HG03159 (cell line): Measurements from ENCODE around the gene CACNB2.

Experiments used
- ATAC-seq: cut with Tn5 transposase; IDR thresholded peaks from one replicate; pipeline ENCODE4 v1.9.1; 2021; ENCODE audit warnings: mild to moderate bottlenecking, moderate library complexity; ENCODE audit not compliant: unreplicated experiment

Gene CACNB2

DNA sequence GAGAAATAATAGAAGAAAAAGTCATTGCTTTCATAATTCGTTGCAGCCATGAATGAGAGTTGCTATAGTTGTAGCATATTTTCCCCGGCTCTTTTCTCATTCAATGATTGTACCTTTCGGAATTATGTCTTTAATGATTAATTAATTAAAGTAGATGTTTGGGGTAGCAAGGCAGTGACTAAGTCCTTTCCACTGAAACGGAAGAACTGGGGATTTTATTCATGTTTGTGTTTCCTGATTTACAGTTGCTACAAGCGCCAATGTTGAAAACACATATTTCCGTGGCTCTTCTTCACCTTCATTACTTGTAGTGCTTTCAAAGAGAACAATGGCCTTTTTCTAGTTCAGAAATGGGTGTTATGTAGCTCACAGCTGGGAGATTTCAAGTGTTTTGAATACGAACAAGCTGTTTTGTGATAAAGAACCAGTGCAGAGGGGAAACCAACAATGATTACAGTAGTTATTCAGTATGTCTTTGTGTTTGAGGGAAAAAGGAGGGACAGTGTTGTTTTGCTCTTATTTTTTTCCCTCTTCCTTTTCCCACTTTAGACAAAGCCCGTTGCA, 357.7 kb downstream of the CACNB2 start:
- ATAC-seq = no peak

DNA sequence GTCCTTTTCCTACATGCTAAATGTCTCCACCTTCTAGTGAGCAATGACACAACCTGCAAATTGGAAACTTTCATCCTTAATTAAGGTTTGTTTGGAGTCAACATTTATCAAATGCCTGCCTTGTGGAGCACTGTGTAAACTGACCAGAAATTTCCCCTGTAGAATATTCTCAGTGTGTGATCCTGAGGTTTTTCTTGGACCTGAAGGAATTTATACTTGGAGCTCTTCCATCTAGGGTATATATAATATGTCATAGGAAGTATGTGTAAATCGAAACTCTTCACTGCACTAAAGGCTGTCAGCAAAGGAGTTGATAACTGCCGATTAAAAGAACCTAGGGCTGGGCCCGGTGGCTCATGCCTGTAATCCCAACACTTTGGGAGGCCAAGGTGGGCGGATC, 358.8 kb downstream of the CACNB2 start:
- ATAC-seq = no peak

DNA sequence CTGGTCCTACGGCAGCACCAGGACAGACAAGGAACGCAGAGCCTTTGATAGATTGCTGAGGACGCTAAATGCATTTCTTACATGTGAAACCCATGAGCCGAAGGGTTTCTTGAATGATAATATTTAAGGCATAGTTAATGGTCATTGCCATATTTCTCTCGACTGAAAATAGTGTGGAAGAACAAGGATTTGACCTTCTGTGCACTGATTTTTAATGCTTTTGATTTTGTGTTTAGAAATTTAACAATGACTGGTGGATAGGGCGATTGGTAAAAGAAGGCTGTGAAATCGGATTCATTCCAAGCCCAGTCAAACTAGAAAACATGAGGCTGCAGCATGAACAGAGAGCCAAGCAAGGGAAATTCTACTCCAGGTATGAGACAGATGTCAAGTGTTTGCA, 360.4 kb downstream of the CACNB2 start:
- no peak for ATAC-seq

DNA sequence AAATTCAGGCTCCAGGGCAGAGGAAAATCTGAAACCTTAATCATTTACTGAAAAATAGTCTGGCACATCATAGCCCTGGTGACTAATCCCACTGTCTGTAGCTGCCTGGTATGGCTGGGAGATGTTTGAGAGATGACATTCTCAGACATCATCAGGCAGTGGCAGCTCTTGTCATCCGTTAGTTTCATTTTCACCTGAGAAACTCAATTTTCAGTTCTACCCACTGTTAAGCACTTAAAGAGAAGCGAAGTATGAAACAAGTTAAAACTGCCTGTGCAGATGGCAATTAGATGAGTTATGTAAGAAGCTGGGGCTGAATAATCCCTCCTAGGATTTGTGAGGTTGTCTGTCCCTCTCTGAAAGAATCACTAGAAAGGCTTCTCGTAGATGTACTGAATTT, 361.0 kb downstream of the CACNB2 start:
- ATAC-seq = peak; percentile 93

DNA sequence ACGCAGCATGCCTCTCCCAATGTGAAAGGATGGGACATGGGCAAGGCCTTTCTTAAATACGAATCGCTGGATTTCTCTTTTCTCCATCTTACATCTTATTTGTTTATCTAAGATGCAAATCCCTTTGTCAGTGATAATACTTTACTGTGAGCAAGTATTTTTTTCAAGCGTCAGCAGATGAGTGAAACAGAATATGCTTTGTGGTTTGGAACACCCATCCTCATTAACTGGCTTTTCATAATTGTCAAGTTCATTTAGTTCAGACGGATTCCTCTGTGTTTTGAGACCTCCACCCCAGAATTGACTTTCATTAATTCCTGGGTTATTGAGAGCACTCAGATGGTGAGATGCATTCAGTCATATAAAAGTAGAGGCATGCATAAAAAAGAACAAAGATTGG, 361.4 kb downstream of the CACNB2 start:
- peak; percentile 7 for ATAC-seq

DNA sequence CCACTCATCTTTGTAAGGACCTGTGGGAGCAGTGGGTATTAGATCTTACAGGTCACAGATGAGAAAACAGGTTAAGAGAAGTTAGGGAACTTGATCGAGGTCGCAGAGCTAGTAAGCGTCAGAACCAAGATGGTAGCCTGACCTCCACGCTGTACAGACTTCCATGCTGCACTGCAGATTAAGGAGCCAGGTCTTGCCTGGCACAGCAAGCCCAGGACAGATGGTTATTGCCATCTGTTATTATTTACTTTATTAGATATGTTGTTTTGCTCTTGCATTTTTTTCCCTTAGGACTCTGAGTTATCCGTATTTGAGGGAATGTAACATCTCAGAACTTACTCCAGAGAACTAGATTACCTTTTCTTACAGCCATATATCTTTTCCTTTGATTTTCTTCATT, 363.9 kb downstream of the CACNB2 start:
- ATAC-seq = no peak

DNA sequence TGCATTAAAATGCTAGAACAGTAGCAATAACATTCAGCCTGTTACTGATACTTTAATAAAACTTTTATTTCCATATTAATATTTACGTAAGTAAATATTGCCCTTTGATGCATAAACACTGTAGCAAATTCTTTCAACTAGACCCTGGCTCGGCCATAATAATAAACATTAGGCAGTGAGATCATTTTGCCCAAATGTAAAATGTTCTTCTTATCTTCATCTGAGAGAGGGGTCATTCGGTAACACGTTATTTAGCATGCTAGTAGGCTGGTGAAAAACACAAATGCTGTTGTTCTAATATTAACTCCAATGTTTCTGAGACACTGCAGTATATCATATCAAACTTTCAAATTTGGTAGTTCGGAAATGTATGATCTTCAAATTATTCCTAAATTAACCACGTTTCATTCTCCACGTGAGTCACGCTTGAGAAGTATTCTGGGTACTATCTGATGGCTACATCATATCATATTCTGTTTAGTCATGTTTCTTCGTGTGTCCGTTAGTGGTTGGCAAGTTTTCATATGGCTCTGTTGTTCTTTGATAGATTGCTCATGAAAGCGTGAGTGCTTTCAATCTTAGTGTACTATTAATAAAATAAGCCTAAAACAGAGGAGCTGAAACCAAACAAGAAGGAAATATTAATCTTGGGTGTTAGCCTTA, 365.4 kb downstream of the CACNB2 start:
- no peak for ATAC-seq

DNA sequence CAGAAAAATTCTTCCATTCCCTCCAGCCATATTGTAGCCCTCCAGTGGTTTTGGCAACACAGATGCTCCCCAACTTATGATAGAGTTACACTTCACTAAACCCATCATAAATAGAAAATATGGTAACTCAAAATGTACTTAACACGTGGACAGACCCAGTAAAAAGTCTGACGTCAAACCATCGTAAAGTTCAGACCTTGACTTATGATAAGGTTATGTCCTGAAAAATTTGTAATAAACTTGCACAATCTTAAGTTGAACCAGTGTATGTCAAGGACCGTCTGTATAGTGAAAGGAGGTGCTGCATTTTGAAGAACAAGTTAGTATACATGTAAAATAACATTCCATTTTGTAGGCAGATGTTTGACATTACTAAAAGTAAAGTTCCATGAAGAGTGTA, 368.4 kb downstream of the CACNB2 start:
- no peak for ATAC-seq

DNA sequence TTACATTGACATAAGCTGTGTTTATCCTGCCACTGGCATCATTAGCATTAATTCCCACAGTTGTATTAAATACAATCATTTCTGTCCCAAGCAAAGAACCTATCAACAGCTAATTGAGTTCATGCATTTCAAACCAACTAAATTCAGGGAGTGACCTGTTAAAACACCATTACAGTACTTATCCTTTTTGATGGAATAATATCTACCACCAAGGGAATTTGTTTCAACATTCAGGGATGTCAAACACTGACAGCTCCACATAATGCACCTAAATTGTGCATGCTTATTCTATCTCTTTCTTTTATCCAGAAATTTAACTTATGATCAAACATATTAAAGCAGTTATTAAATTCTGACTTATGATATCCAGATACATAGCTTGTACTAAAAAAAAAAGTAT, 374.3 kb downstream of the CACNB2 start:
- no peak for ATAC-seq

DNA sequence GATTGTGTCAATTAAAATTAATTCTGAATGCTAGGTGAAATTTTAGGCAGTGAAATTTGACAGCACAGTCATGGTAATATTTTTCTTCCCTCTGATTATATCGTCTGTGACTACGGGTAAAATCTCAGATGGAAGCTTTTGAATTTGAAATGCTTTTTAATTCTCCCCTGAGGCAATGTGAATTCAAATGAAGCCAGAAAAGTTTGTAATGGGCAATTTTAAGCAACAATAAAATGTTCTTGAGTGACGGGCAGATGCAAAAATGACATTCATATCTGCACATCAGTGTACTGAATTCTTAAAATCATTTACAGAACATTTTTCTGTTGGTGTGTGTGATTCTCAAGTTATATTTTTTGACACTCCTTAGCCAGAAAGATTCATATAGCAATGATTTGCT, 376.6 kb downstream of the CACNB2 start:
- ATAC-seq = no peak

DNA sequence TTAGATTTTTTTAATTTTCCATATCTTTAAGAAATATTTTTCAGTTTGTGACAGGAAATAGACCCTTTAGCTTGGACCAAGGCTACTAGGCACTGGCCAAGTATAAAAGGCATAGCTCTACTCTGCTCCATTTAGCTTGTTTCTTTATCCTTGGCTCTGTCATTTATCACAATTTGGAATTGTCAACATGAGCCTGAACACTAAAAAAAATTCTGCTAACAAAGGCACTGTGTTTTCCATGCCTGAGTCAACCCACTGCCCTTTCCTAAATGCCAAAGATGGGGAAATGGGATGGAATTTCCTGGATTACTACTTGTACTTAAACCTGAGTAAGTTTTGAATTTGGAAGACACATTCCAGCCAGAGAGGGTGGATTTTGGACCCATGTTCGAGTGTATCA, 382.8 kb downstream of the CACNB2 start:
- no peak for ATAC-seq

DNA sequence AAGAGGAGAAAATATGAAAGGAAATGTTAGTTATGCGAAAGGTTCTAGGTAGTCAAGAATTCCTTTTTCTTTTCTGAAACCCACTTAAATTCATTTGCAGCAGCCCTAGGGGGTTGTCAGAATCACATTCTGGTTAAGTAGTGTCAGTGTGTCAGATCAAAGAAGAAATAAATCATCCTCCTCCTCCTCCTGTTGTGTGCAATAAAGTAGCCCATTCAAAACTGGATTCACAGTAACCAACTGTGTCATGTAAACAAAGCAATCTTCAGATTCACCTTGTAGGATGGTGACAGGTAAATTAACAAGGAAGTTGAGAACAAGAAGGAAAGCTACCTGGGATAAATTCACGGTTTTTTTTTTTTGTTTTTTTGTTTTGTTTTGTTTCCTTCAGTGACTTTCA, 383.6 kb downstream of the CACNB2 start:
- ATAC-seq = no peak

DNA sequence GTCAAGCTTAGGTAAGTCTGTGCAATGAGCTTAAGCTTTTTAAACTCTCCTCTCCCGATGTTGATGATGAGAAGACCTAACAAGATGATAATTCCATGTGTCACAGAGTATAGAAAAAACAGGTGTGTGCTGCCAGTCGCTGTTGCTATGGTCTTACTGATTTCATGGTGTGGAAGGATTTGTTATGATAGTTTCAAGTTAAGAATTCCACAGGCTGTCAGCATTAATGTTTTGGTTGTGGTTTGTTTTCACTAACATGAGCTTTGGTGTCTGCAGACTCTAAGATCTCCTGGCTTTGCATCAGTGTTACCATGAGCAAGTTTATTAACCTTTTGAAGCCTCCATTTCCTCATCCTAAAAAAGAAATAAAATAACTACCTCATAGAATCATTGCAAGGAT, 387.5 kb downstream of the CACNB2 start:
- ATAC-seq = no peak

DNA sequence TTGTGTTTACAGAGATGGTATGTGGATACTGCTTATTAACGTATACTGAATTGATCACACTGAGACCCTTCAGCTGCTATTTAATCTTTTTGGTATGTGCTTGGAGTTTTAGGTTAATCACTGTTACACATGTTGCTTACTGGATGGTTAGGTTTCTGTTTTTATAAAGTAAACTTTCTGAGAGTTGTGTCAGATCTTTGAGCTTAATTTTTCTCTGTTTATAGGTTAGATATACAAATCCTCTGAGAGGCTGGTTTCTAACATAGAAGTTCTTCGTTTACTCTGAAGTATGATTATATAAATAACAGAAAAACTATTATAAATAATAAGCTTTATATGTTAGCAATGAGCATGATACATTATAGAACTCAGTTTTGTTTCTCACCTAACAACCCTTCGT, 388.1 kb downstream of the CACNB2 start:
- ATAC-seq = no peak

DNA sequence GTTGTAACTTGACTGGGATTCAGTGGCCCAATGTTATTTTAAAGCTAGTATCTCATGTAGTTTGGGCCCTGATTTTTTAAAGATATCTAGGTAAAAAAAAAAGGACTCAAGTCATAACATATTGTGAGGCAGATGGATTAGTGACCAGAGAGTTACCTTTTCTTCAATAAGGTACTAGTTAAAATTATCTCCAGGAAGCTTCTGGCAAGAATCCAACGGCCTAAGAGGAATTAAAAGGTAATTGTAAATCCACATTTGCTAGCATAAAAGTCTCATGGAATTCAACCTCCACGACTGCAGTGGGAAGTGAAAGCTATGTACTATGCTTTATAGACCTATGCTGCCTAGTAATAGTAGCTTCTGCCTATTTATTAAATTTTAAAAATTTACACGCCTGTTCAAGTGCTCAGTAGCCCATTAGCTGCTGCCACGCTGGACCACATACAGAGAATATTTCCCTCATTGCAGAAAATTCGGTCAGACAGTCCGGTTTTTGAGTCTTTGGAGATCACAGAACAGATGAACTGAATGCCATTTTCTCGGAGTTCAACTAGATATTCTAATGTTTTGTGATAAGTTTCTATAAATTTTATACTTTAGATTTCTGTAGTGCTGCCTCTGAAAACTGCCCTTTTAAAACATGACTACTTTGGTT, 392.8 kb downstream of the CACNB2 start:
- ATAC-seq = no peak

DNA sequence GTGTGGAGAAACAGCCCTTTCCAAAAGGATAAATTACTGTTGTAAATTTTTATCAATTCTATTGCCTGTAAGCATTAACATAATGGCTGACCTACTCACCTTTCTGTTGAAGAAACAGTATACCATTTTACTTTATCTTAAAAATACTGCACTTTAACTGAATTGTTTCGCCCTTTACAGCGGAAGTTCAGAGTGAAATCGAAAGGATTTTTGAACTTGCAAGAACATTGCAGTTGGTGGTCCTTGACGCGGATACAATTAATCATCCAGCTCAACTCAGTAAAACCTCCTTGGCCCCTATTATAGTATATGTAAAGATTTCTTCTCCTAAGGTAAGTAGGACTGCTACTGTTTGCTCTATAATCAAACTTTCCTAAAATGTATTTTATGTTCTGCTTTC, 393.7 kb downstream of the CACNB2 start:
- ATAC-seq = no peak

DNA sequence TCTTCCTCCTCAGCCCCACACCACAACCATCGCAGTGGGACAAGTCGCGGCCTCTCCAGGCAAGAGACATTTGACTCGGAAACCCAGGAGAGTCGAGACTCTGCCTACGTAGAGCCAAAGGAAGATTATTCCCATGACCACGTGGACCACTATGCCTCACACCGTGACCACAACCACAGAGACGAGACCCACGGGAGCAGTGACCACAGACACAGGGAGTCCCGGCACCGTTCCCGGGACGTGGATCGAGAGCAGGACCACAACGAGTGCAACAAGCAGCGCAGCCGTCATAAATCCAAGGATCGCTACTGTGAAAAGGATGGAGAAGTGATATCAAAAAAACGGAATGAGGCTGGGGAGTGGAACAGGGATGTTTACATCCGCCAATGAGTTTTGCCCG, 399.1 kb downstream of the CACNB2 start:
- no peak for ATAC-seq

DNA sequence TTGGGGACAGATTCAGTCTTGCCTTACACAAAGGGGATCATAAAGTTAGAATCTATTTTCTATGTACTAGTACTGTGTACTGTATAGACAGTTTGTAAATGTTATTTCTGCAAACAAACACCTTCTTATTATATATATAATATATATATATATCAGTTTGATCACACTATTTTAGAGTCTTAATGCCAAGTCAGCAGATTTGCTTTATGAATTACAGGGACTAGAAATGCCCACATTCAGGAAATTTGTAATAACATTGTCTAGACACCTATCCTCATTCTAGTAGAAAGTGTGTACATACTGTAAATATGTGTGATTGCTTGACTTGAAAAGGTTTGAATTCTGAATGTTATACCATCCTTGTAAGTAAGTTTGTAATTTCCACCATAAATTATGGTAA, 400.0 kb downstream of the CACNB2 start:
- no peak for ATAC-seq

DNA sequence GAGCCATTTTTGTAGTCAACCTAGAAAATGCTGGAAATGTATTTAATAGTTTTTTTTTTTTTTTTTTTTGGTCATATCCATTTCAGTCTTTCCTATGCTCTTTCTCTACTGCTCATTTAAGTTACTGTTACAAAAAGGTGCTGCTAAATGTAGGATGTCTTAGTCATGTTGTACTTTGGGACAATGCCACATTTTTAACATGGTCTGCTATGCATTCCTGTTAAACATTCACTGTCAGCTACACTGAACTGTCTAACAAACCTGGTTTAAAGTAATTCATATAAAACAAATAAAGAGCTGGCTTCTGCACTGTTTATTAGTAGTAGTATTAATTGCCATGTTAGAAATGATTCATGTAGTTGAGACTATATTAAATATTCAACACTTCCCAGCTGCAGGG, 402.6 kb downstream of the CACNB2 start:
- no peak for ATAC-seq

DNA sequence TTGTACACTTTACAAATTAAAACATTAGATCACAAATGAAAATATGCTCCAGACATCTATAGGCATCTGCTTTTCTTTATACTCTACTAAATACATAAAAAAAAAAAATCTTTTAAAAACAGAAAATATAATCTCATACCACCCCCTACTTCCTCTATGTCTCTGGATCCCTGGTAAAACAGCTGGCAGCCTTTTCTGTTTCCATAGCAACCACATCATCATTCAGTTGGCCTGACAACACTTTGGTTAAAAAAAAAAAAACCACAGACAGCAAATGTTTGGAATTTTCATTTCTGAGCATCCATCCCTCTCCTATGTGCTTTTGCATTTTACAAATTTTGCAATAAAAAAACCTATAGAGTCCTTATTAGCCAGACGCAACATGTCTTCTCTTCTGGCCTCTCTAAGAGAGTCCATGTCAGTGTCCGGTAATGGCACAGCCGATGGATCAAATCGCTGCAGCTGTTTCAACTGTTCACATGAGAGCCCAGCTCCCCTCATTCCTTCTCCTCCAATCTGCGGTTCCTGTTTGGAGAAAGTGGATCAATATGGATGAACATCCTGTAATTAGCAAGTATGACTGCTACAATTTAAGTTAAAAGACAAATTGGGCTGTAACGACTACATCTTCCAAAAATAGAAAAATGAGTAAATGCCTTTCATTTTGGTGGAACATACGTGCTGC, 405.5 kb downstream of the CACNB2 start:
- no peak for ATAC-seq

DNA sequence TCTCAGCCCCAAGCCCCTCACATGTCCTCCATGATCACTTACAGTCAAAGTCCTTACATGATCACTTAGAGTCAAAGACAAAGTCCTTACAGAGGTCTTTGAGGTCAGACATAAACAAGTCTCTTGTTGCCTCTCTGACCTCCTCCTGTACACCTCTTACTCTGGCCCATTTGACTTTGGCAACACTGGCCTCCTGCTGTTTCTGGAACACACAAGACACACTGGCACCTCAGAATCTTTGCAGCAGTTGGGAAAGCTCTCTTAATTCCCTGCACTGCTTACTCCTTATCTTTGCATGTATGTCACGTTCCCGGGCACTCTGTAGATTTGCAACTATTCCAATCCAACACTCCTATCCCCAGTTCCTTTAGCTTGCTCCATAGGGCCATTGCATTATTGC, 408.9 kb downstream of the CACNB2 start:
- no peak for ATAC-seq

DNA sequence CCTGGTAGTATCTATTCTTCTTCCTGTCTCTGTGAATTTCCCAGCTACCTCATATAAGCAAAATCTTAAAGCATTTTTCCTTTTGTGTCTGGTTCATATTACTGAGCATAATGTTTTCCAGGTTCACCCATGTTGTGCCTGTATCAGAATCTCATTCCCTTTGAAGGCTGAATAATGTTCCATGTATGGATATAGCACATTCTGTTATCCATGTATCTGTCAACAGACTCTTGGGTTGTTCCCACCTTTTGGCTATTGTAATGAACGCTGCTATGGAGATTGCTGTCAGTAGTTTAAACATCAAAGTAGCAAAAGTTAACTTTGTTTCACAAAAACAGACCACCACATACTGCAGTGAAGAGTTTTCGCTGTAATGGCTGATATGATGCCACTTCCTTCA, 411.2 kb downstream of the CACNB2 start:
- ATAC-seq = no peak
